Heart right ventricle (tissue), 16 donors: ENCODE data around the gene AK9. TPM values are rescaled to one million over a fixed set of nuclear protein-coding genes. Genes with fewer than 3 reads are reported as not detected.

Experiments
- ATAC-seq, 8 donors: fragments of 200-7000 bp; cut with Tn5 transposase; one replicate each; pipeline ENCODE4 v1.9.1; 2020; ENCODE audit warnings: mild to moderate bottlenecking in 8 of 8, moderate library complexity in 8 of 8, moderate number of reproducible peaks in 1 of 8
- DNase-seq, 2 donors: peaks; one replicate each; pipeline ENCODE4 v3.0.0-alpha.2; 2020
- H3K27ac ChIP-seq, 10 donors: fragments of 200-600 bp; sonication (generic) in 2 of 10; one replicate each; pipeline versions ENCODE4 v1.5.0 to v1.8.0; 2020 to 2022; ENCODE audit warnings: mild to moderate bottlenecking in 3 of 10
- H3K27me3 ChIP-seq, 7 donors: fragments of 200-600 bp; one replicate each; pipeline ENCODE4 v1.8.0; 2021 to 2022; ENCODE audit warnings: mild to moderate bottlenecking in 2 of 7
- H3K36me3 ChIP-seq, 9 donors: fragments of 200-600 bp; sonication (generic) in 1 of 9; one replicate each; pipeline versions ENCODE4 v1.5.0 to v1.8.0; 2020 to 2022; ENCODE audit warnings: mild to moderate bottlenecking in 2 of 9
- H3K4me1 ChIP-seq, 9 donors: fragments of 200-600 bp; sonication (generic) in 1 of 9; one replicate each; pipeline versions ENCODE4 v1.5.0 to v1.8.0; 2020 to 2022; ENCODE audit warnings: mild to moderate bottlenecking in 4 of 9
- H3K4me3 ChIP-seq, 10 donors: fragments of 200-600 bp; sonication (generic) in 2 of 10; one replicate each; pipeline versions ENCODE4 v1.5.0 to v1.8.0; 2020 to 2022; ENCODE audit warnings: mild to moderate bottlenecking in 7 of 10, moderate library complexity in 2 of 10
- H3K9me3 ChIP-seq, 11 donors: fragments of 200-600 bp in 10 of 11; sonication (generic) in 2 of 11; one replicate each; pipeline versions ENCODE4 v1.5.0 to v1.8.0; 2013 to 2022; ENCODE audit warnings: mild to moderate bottlenecking in 2 of 11, control low read depth in 1 of 11, moderate library complexity in 1 of 11
- CTCF ChIP-seq, 9 donors: fragments of 200-600 bp; sonication (generic) in 2 of 9; IDR thresholded peaks; one replicate each; pipeline versions ENCODE4 v1.5.0 to v1.8.0; 2021 to 2022; ENCODE audit warnings: antibody characterized with exemption in 9 of 9, mild to moderate bottlenecking in 5 of 9, moderate library complexity in 1 of 9
- WGBS, 2 donors: extraction: QIAGEN DNeasy Blood & Tissue Kit; methylation state at CpG; one replicate each; pipeline ENCODE4 v1.1.7; 2013; ENCODE audit warnings: inconsistent platforms in 1 of 2; 5-methylcytosine and 5-hydroxymethylcytosine counted together
- intact Hi-C, 10 donors: fragments of 100-400 bp; cut with DNase I; formaldehyde crosslinking; loops; one replicate each; pipeline versions ENCODE4 v1.11.1 to v1.14.2; 2022
- polyA plus RNA-seq, 2 donors: library from polyadenylated mRNA; stranded (reverse); fragments of 200-250 nt; gene quantifications; one replicate each; pipeline ENCODE4 v1.2.3, GENCODE V29; 2013
- total RNA-seq, 10 donors: library from RNA; stranded (reverse); fragmentation: NEBNext Ultra II Directional in 3 of 10; extraction: Animal tissue kit (Norgen Biotek cat#: 25700) in 3 of 10; gene quantifications; one replicate each; pipeline versions ENCODE4 v1.2.1 to v1.2.4, GENCODE V29; 2021 to 2023
- donor health status: Arrhythmogenic right ventricular cardiomyopathy.
- donor health status: ischemic (EF 13 %, LVEDD 7.1; RV severe dilation, severe dysfunction).
- donor health status: healthy with polysubstance abuse.
- donor health status: DM: no; HTN: yes; CAD: no.
- donor health status: DM: no; HTN: no; CAD: no.
- donor health status: ischemic (EF 25% LVEDD 6.9; RV normal size, moderate dysfunction).
- donor health status: ischemic (EF 25% LVEDD 5.7; RV mildly dilated, moderate dysfunction).
- donor health status: healthy.
- donor health status: DM: yes; HTN: yes; CAD: no.
- donor health status: Ischemic cardiomyopathy.
- donor health status: ischemic (EF 35%, LVEDD 5.7; RV mildly dilated, moderate dysfunction).
- donor health status: nonischemic (EF 11% LVEDD 7.7; RV severe dilation, severe dysfunction).
- donor health status: DM: yes; HTN: yes; CAD: no.
- donor health status: PGD.
- donor health status: ischemic (EF 29% LVEDD 5.4; RV normal size, mild dysfunction).
- donor health status: nonischemic (EF 23%, LVEDD 6.1; RV moderate dilation, normal function).

The AK9 gene
- total and polyA plus RNA-seq, 12 donors: 4.6 to 17.0 (median 10.9) TPM

- peak within 1 kb of the TSS; percentile 75 to 100 (median 92) for H3K4me3 ChIP-seq
- H3K27ac ChIP-seq: peak within 1 kb of the TSS in 9 of 10 donors; percentile 66 to 94 (median 83)
- WGBS, 2 donors: 1% methylated on average over 59 to 82 of the region's 97 CpGs
- peak; percentile 87 to 93 for DNase-seq
- H3K36me3 ChIP-seq: peaks cover 0 to 30% (median 5%) of the 10 kb centered on the region in 9 donors
- H3K27me3 ChIP-seq: no peaks in the 10 kb centered on the region
- H3K4me1 ChIP-seq: peaks cover 4 to 50% (median 45%) of the 10 kb centered on the region in 9 donors
- H3K9me3 ChIP-seq: no peaks in the 10 kb centered on the region
- peak; percentile 97 to 98 (median 98) for ATAC-seq
- intact Hi-C loops: loop anchor here in 4 of 10 donors (1.0 to 10.0 kb wide), 6 partner anchors 41 to 1528 kb away; partner anchors contain the start of genes CD164 (in 3 of the 4), PPIL6 (in 2 of the 4), SMPD2 (in 2 of the 4) and SEC63 (in 1 of the 4)
- TF ChIP-seq CTCF (IDR thresholded peaks at IDR 0.05): no peak
Observed at GRCh38 chr6:109482905-109483734, 207.9 kb downstream of the AK9 start, which contains the start of gene ZBTB24. TSS of gene ZBTB24 (minus strand) at chr6:109483219. CDS start at chr6:109482026, 1,193 bp downstream.

- peaks cover 4 to 68% (median 50%) of the 10 kb centered on the region in 9 donors for H3K4me1 ChIP-seq
Observed at GRCh38 chr6:109480993-109481480, 210.0 kb downstream of the AK9 start.

GRCh38 chr6:109478841-109479624, 212.0 kb downstream of the AK9 start:
- DNase-seq: no peak
- no peak for TF ChIP-seq CTCF (IDR thresholded peaks at IDR 0.05)
- Histone ChIP-seq H3K27ac (no peak overlapping the region), H3K4me1 (peaks cover 4 to 67% (median 50%) of the 10 kb centered on the region in 9 donors), H3K4me3 (peak overlapping the region in 1 of 10 donors; percentile 22), H3K36me3 (peaks cover 0 to 71% (median 22%) of the 10 kb centered on the region in 9 donors), H3K9me3 (no peaks in the 10 kb centered on the region), H3K27me3 (no peaks in the 10 kb centered on the region)
- WGBS, 2 donors: 90 to 92% methylated on average over 5 of the region's 5 CpGs
- intact Hi-C loops: no loop called here
- no peak for ATAC-seq

More at GRCh38 chr6:109480993-109481480, 210.0 kb downstream of the AK9 start:
- intact Hi-C loops: loop anchor here in 4 of 10 donors (2.0 to 10.0 kb wide), 5 partner anchors 18 to 1526 kb away; partner anchors contain the start of genes CD164 (in 2 of the 4), PPIL6 (in 1 of the 4), SEC63 (in 1 of the 4) and SMPD2 (in 1 of the 4)
- no peak for TF ChIP-seq CTCF (IDR thresholded peaks at IDR 0.05)
- Histone ChIP-seq H3K27ac (no peak overlapping the region), H3K27me3 (no peaks in the 10 kb centered on the region), H3K4me3 (peak overlapping the region in 3 of 10 donors; percentile 1 to 95 (median 5)), H3K9me3 (no peaks in the 10 kb centered on the region), H3K36me3 (peaks cover 0 to 51% (median 9%) of the 10 kb centered on the region in 9 donors)
- 96 to 98% methylated on average over 7 of the region's 7 CpGs for WGBS, 2 donors
- ATAC-seq (no peak), DNase-seq (no peak)
